K562 (cell line): ENCODE measurements around the gene FBN3. TPM values are rescaled to one million over a fixed set of nuclear protein-coding genes. Genes with fewer than 3 reads are reported as not detected.
A peak's percentile ranks its signal among the peaks of the same experiment; 100 is the strongest.

Experiments
- ATF3 ChIP-seq, 2 experiments: fragments of 450-650 bp in 1 of 2; sonication (generic) in 1 of 2; formaldehyde crosslinking in 1 of 2; IDR thresholded peaks in 1 of 2; conservative IDR thresholded peaks in 1 of 2; 2 replicates each; pipeline versions ENCODE4 v1.6.1 to v1.8.1; 2016 to 2023; ENCODE audit warnings: mild to moderate bottlenecking in 2 of 2, moderate library complexity in 2 of 2, inconsistent platforms in 1 of 2, missing genetic modification reagents in 1 of 2
- CAMTA2 ChIP-seq: fragments of 250-450 bp; sonication (Bioruptor Pico); conservative IDR thresholded peaks from 2 replicates; pipeline ENCODE4 v1.5.1; 2022
- GMEB1 ChIP-seq: fragments of 250-450 bp; sonication (Bioruptor Pico); IDR thresholded peaks from 2 replicates; pipeline ENCODE4 v1.4.0; 2020; ENCODE audit warnings: mild to moderate bottlenecking
- HNRNPLL ChIP-seq: fragments of 200-400 bp; formaldehyde crosslinking; IDR thresholded peaks from 2 replicates; pipeline ENCODE4 v1.6.1; 2017; ENCODE audit warnings: low read length, low read depth, mild to moderate bottlenecking; ENCODE audit not compliant: poor library complexity, severe bottlenecking
- LARP7 ChIP-seq: fragments of 450-650 bp; IDR thresholded peaks from 2 replicates; pipeline ENCODE4 v1.6.1; 2016
- LEF1 ChIP-seq: fragments of 450-650 bp; IDR thresholded peaks from 2 replicates; pipeline ENCODE4 v1.6.1; 2016; ENCODE audit warnings: mild to moderate bottlenecking
- MAZ ChIP-seq, 2 experiments: fragments of 450-650 bp in 1 of 2; sonication (generic) in 1 of 2; formaldehyde crosslinking; IDR thresholded peaks in 1 of 2; conservative IDR thresholded peaks in 1 of 2; 2 replicates each; pipeline versions ENCODE4 v1.4.0 to v1.5.0; 2020; ENCODE audit warnings: mild to moderate bottlenecking in 1 of 2, missing genetic modification reagents in 1 of 2
- NUFIP1 ChIP-seq: fragments of 450-650 bp; IDR thresholded peaks from 2 replicates; pipeline ENCODE4 v1.6.1; 2018; ENCODE audit not compliant: partially characterized antibody
- POLR2A ChIP-seq: fragments of 450-650 bp; conservative IDR thresholded peaks from 2 replicates; pipeline ENCODE4 v1.6.1; 2016
- PRDM10 ChIP-seq: fragments of 450-650 bp; IDR thresholded peaks from 2 replicates; pipeline ENCODE4 v1.6.1; 2018; ENCODE audit not compliant: partially characterized antibody
- RCOR1 ChIP-seq, 2 experiments: IDR thresholded peaks; 2 replicates each; pipeline ENCODE4 v1.6.1; 2012; ENCODE audit warnings: low read depth in 2 of 2, low read length in 2 of 2, borderline replicate concordance in 1 of 2, improper control_type of control experiment in 1 of 2
- SIN3B ChIP-seq: fragments of 450-650 bp; IDR thresholded peaks from 2 replicates; pipeline ENCODE4 v1.6.1; 2017; ENCODE audit warnings: low read depth, mild to moderate bottlenecking, moderate library complexity
- TCF7L2 ChIP-seq: fragments of 150-350 bp; IDR thresholded peaks from 2 replicates; pipeline ENCODE4 v1.6.1; 2016; ENCODE audit warnings: low read depth, mild to moderate bottlenecking, low read length, moderate library complexity
- TFAM ChIP-seq: fragments of 250-450 bp; sonication (Bioruptor Pico); conservative IDR thresholded peaks from 2 replicates; pipeline ENCODE4 v1.5.0; 2021; ENCODE audit warnings: mild to moderate bottlenecking, moderate library complexity
- THRB ChIP-seq: fragments of 450-650 bp; formaldehyde crosslinking; conservative IDR thresholded peaks from 2 replicates; pipeline ENCODE4 v1.4.0; 2022; ENCODE audit warnings: mild to moderate bottlenecking, missing genetic modification characterization
- XRCC5 ChIP-seq: fragments of 200-400 bp; formaldehyde crosslinking; IDR thresholded peaks from 2 replicates; pipeline ENCODE4 v1.6.1; 2017; ENCODE audit warnings: low read depth, mild to moderate bottlenecking, low read length
- ZBTB9 ChIP-seq: fragments of 450-650 bp; formaldehyde crosslinking; IDR thresholded peaks from 2 replicates; pipeline ENCODE4 v1.4.0; 2020; ENCODE audit warnings: mild to moderate bottlenecking, moderate library complexity
- ZNF140 ChIP-seq: fragments of 250-450 bp; sonication (Bioruptor Pico); IDR thresholded peaks from 2 replicates; pipeline ENCODE4 v1.8.0; 2021; ENCODE audit warnings: moderate library complexity, mild to moderate bottlenecking, inconsistent platforms
- ZNF354B ChIP-seq: fragments of 250-450 bp; sonication (Bioruptor Pico); IDR thresholded peaks from 2 replicates; pipeline ENCODE4 v1.4.0; 2020
- polyA plus RNA-seq, 8 experiments: library from polyadenylated mRNA; depleted of rRNA in 4 of 8; stranded (reverse) in 5 of 8; unstranded in 3 of 8; fragments of >200 nt; fragmentation: Nextera tagmentation in 2 of 8; fragmentation: Illumina TruSeq in 1 of 8; extraction: Ambion mirVana in 2 of 8; extraction: Trizol in 1 of 8; gene quantifications; 2 replicates each; pipeline versions ENCODE4 v1.2.1 to v1.2.3, GENCODE V29; 2011 to 2014; ENCODE audit warnings: inconsistent platforms in 1 of 8, missing spikeins in 1 of 8
- total RNA-seq, 7 experiments: library from RNA; depleted of rRNA in 6 of 7; stranded (reverse); fragments of >200 nt in 6 of 7; fragmentation: Illumina TruSeq in 2 of 7; extraction: Trizol in 2 of 7; gene quantifications; 2 replicates each; pipeline versions ENCODE4 v1.2.1 to v1.2.3, GENCODE V29; 2011 to 2021; ENCODE audit warnings: low replicate concordance in 1 of 7

Gene FBN3
- total and polyA plus RNA-seq, 9 of the 15 experiments (the other 6 are each of a cell fraction or from before 2014, with no cell fraction given): under 0.01 to 0.29 (median 0.01) TPM; not detected in 4

GRCh38 chr19:8050274-8051096 lies 98.9 kb downstream of the FBN3 start (continued):
- TF ChIP-seq ATF3 (IDR thresholded peaks at IDR 0.05): no peak
- 0 out of 2 replicates have a peak, but pooled peaks have one; percentile 41 for TF ChIP-seq ATF3 (CRISPR knock-in tag; conservative IDR thresholded peaks at IDR 0.05)
- TF ChIP-seq LARP7: no peak
- no peak for TF ChIP-seq HNRNPLL
- TF ChIP-seq RCOR1 (IDR thresholded peaks at IDR 0.05; ENCODE audit: borderline replicate concordance in 1 of 2, low read depth in 2 of 2, low read length in 2 of 2): peak in 1 of 2 experiments; percentile 30; a peak in 2 of 4 replicates
- TF ChIP-seq LEF1: no peak
- TF ChIP-seq TFAM (CRISPR knock-in tag): no peak
- no peak for TF ChIP-seq ZNF354B (CRISPR knock-in tag)
- TF ChIP-seq PRDM10: peak; percentile 90
- TF ChIP-seq CAMTA2: no peak
- no peak for TF ChIP-seq ZNF140 (CRISPR knock-in tag)
- peak; percentile 86 for TF ChIP-seq POLR2A
- no peak for TF ChIP-seq TCF7L2
- no peak for TF ChIP-seq ZBTB9 (CRISPR knock-in tag)
- TF ChIP-seq NUFIP1: no peak
- TF ChIP-seq GMEB1 (CRISPR knock-in tag): no peak
- no peak for TF ChIP-seq THRB (CRISPR knock-in tag)
- no peak for TF ChIP-seq XRCC5
- TF ChIP-seq MAZ (CRISPR knock-in tag; conservative IDR thresholded peaks at IDR 0.05 in 1 of 2, IDR thresholded peaks at IDR 0.05 in 1 of 2): peak; percentile 56 to 68
- TF ChIP-seq SIN3B: no peak
